Stimulated activated CD4-positive, alpha-beta T cell treated with anti-CD3 and anti-CD28 coated beads, Interleukin-4, amount 100 ng/mL, for 48 hours (primary cell): ENCODE data around the gene R3HDM2.
A peak's percentile ranks its signal among the peaks of the same experiment; 100 is the strongest.
"Not testable (repeated sequence)": the region's sequence is repeated elsewhere in the genome, so short reads cannot be mapped to it uniquely, and the experiment has no call there.

Experiments
- DNase-seq, 2 donors: peaks; one replicate each; pipeline ENCODE4 v3.0.0-alpha.2; 2020; ENCODE audit warnings: low read depth in 2 of 2

R3HDM2 gene

DNA sequence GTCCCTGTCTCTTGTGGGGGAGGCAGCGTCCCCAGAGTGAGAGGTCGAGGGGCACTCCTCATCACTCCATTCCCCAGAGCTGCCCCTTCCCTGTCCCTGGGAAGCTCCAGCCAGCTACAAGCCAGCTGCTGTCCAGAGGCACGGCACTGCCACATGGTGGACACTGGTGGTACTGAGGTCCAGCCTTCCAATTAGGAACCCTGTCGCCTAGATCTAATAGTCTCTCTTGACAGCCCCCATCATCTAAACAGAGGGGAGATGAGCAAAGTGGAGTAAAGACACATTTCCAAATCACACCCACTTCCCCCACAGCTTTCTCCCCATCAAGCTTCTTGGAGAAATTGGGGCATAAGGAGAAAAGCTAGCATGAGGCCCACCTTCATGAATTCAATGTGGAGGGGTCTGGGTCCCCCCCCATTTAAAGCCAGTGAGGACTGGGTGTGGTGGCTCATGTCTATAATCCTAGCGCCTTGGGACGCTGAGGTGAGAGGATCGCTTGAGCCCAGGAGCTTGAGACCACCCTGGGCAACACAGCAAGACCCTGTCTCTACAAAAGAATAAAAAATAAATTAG lies 22.2 kb upstream of the R3HDM2 start:
- DNase-seq = peak; percentile 56 to 61

DNA sequence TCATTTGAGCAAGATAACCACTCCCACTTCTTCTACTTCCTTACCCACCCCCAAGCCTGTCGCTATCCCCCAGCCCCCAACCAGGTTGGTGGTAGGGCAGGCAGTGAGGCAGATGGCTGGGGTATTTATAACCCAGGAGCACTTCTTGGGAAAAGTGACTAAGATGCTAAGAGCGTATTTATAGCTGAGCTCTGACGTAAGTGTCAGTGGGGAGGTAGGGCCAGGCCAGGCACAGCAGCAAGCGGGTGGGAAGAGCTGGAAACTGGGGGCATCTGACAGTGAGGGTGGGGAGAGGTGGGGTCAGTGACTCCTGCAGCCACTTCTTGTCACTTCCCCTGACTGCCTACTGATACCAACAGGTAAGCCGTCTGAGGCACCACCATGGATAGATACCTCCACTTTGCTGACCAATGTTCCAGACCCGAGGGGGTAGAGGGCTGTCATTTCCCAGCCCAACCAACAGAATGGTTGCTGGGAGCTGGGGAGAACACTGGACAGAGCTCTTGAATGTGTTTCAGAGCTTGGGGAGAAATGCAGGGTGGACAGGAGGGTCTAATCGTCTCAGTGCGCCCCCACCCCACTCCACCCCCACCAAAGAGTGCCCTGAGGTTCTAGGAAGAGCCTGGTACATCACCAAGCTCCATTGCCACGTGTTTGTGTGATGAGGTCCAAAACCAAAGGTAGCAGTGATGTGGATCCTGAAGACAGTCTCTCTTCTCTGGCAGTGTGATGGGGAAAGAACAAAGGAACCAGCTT lies 21.5 kb upstream of the R3HDM2 start:
- DNase-seq = no peak

DNA sequence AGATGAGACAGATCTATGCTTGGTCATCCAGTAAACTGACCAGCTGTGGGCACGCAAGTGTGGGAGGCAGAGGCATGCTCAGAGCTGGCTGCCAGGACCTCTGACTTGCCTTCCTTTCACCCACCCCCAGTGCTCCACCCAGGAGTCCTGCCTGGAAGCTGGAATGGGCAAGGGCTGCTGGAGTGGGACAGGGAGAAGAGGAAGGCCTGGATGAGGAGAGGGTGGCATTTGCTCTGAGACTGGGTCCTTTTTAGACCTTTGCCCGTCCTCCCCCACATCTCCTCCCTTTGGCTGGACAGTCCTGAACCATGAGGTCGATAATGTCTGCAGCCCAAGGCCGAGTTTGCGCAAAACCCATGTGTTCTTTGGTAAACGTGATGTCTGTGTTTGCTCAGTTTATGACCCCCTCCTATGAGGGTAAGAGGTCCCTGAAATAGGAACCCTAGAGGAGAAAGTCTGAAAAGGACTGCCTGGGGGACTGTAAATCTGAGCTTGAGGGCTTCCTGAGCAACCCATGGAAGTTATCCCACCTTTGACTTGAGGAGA lies 20.5 kb upstream of the R3HDM2 start:
- DNase-seq = no peak

GRCh38 chr12:57450057-57450456 lies 19.2 kb upstream of the R3HDM2 start:
- no peak for DNase-seq

DNA sequence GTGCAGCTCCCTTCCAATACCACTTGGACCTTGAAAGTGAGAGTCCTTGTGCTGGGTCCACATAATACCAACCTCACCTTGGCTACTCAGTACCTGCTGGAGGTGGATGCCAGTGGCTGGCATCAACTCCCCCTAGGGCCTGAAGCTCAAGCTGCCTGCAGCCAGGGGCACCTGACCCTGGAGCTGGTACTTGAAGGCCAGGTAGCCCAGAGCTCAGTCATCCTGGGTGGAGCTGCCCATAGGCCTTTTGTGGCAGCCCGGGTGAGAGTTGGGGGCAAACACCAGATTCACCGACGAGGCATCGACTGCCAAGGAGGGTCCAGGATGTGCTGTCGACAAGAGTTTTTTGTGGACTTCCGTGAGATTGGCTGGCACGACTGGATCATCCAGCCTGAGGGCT lies 18.5 kb upstream of the R3HDM2 start:
- no peak for DNase-seq

- no peak for DNase-seq
Measured at GRCh38 chr12:57448669-57449068, 17.8 kb upstream of the R3HDM2 start.

GRCh38 chr12:57446292-57446960 lies 15.6 kb upstream of the R3HDM2 start:
- DNase-seq = no peak

DNA sequence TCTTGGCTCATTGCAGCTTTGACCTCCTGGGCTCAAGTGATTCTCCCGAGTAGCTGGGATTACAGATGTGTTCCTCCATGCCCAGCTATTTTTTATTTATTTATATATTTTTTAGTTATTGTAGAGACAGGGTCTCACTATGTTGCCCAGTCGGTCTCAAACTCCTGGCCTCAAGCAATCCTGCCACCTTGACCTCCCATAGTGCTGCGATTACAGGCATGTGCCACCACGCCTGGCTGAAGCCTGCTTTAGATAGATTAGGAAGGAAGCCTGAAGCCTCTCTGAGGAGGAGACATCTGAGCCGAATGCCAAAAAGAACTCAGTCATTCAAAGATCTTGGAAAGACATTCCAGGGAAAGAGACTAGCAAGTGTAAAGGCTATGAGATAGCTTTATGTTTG lies 13.9 kb upstream of the R3HDM2 start:
- no peak for DNase-seq

GRCh38 chr12:57444337-57444736 lies 13.5 kb upstream of the R3HDM2 start:
- DNase-seq = not testable (repeated sequence)

DNA sequence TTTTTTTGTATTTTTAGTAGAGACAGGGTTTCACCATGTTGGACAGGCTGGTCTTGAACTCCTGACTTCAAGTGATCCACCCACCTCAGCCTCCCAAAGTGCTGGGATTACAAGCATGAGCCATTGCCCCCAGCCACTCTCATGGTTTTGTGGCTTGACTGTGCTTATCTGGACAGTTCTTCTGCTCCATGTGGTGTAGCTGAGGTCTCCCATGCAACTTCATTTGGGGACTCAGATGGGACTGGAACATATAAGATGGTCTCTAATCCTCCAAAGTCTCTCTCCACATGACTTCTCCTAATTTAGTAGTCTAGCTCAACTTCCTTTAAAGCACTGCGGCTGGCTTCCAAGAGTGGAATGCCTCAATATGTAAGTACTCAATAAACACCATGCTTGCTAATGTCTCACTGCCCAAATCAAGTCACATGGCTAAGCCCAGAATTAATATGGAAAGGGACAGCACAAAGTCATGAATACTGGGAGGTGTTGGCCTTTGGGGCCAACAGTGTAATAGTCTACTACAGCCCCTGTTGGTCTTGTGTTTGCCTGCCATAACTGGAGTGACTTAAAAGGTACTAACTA lies 11.1 kb upstream of the R3HDM2 start:
- no peak for DNase-seq

GRCh38 chr12:57441393-57441792 lies 10.6 kb upstream of the R3HDM2 start:
- DNase-seq = not testable (repeated sequence)

GRCh38 chr12:57439762-57440266 lies 9.0 kb upstream of the R3HDM2 start:
- no peak for DNase-seq

DNA sequence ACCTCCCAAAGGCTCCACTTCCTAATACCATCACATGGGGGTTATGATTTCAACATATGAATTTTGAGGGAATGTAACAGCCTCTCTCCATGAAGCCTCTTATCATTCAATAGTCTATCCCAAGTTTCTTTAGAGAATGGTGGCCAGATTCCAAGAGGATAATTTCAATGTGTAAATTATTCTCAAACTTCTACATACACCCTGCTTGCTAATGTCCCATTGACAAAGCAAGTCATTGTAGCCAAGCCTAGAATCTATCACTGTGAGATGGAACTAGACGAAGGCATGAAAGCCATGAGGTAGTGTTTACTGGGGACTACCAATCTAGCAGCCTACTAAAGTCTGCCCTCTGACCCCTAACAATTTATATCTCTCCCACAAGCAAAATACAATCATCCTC lies 7.6 kb upstream of the R3HDM2 start:
- no peak for DNase-seq

GRCh38 chr12:57435293-57435692 lies 4.5 kb upstream of the R3HDM2 start:
- no peak for DNase-seq

DNA sequence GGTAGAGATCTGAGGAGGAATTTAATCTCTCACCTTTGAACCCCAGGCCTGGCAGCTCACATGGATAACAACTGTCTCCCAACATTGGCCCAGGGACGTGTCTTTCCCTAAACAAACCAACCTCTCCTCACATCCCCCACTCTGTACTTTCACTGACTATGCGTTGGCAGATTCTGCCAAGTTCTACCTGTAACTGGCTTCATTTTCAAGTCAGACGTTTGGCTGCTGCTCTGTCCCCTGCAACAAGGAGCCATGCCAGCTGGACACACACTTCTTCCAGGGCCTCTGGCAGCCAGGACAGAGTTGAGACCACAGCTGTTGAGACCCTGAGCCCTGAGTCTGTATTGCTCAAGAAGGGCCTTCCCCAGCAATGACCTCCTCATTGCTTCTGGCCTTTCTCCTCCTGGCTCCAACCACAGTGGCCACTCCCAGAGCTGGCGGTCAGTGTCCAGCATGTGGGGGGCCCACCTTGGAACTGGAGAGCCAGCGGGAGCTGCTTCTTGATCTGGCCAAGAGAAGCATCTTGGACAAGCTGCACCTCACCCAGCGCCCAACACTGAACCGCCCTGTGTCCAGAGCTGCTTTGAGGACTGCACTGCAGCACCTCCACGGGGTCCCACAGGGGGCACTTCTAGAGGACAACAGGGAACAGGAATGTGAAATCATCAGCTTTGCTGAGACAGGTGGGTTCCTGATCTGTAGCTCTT lies 3.8 kb upstream of the R3HDM2 start, which contains the start of gene INHBC:
Gene INHBC (plus strand): TSS at position 268 of the 707 bp plus-strand sequence. CDS start 103 bp downstream, at position 371.
- DNase-seq = no peak

- no peak for DNase-seq
Measured at GRCh38 chr12:57433370-57433769, 2.5 kb upstream of the R3HDM2 start.

DNA sequence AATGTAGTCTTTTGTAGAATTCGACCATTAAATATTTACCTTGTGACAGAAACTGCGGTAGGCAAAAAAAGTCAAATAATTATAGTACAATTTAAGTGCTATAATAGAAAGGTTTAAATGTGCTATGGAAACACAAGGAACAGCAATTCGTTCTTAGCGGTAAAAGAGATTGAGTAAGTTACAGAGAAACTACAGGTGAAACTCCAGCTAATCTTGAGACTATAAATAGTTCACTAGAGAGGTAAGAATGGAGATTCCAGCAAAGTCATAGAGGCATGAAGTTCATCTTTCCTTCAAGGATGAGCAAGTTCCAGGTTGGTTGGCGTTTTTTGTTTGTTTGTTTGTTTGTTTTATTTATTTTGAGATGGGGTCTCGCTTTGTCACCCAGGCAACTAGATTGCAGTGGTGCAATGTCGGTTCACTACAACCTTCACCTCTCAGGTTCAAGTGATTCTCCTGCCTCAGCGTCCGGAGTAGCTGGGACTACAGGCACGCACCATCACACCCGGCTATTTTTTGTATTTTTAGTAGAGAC lies 878 bp upstream of the R3HDM2 start:
- no peak for DNase-seq

- no peak for DNase-seq
Measured at GRCh38 chr12:57430112-57430930, 522 bp downstream of the R3HDM2 start.

DNA sequence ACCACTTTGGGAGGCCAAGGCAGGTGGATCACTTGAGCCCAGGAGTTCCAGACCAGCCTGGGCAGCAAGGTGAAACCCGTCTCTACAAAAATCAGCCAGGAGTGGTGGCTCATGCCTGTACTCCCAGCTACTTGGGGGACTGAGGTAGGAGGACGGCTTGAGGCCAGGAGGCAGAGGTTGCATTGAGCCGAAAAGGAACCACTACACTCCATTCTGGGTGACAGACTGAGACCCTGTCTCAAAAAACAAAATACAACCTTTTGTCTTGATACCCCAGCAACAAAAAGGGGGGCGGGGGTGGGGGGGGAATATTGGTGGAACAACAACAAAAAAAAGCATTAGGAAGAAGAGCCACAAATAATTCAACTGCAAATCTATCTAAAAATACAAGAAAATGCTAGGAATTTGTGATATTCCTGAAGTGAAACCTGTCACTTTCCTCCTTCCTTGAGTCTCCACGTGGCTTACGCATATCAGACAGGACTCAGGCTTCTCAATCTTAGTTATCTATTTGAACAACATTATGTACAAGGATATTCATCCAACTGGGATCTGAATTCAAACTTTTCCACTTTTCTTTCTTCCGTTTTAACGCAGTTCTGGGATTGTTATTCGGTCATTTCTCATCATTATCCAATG lies 1.3 kb downstream of the R3HDM2 start:
- DNase-seq = no peak

DNA sequence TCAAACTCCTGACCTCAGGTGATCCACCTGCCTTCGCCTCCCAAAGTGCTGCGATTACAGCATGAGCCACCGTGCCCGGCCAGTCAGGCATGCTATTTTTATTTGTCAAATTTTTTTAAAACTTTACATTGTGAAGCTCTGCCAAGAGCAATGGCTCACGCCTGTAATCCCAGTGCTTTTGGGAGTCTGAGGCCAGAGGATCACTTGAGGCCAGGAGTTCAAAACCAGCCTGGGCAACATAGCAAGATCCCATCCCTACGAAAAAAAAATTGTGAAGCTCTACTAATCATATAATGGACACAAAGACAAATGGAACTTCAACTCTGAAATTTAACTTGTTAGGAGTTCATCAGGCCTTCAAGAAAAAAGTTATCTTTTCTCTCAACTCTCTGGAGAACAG lies 1.9 kb downstream of the R3HDM2 start:
- no peak for DNase-seq
